Measurements from ENCODE around the gene ZNF611.
"Not testable (repeated sequence)": the region's sequence is repeated elsewhere in the genome, so short reads cannot be mapped to it uniquely, and the experiment has no call there.

Gene ZNF611

DNA sequence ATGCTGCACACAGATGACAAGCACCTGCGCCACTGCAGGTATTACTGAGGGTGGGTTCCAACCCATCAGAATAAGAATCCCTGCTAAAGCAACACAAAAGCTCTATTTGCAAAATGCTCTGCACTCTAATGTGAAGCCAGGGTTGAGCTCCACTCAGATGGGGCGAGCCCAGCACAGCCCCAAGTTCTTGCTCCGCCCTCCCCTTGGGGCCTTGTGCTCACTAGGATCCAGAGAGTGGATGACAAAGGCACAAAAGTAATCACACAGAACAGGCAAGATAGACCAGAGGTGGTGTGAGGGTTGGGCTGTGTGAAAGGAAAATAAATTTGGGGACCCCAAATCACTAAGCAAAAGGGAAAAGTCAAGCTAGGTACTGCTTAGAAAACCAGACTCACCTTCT is 8.2 kb upstream of the ZNF611 start:
- Histone ChIP-seq H3K4me3 (ENCODE audit: low read depth, low read length) (no peak overlapping the region), H3K36me3 (replicated peaks) (no peaks in the 10 kb centered on the region), H3K27me3 (replicated peaks) (no peaks in the 10 kb centered on the region), H3K27ac (no peak overlapping the region)
- TF ChIP-seq, protein P1, sequence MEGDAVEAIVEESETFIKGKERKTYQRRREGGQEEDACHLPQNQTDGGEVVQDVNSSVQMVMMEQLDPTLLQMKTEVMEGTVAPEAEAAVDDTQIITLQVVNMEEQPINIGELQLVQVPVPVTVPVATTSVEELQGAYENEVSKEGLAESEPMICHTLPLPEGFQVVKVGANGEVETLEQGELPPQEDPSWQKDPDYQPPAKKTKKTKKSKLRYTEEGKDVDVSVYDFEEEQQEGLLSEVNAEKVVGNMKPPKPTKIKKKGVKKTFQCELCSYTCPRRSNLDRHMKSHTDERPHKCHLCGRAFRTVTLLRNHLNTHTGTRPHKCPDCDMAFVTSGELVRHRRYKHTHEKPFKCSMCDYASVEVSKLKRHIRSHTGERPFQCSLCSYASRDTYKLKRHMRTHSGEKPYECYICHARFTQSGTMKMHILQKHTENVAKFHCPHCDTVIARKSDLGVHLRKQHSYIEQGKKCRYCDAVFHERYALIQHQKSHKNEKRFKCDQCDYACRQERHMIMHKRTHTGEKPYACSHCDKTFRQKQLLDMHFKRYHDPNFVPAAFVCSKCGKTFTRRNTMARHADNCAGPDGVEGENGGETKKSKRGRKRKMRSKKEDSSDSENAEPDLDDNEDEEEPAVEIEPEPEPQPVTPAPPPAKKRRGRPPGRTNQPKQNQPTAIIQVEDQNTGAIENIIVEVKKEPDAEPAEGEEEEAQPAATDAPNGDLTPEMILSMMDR (IDR thresholded peaks at IDR 0.05; ENCODE audit: low read depth, low read length, missing control alignments): no peak
- no peak for DNase-seq
- in situ Hi-C loops (cut with HindIII; ENCODE audit: low pct_ligation_motif_present, low sequenced_read_pairs): no loop called here

DNA sequence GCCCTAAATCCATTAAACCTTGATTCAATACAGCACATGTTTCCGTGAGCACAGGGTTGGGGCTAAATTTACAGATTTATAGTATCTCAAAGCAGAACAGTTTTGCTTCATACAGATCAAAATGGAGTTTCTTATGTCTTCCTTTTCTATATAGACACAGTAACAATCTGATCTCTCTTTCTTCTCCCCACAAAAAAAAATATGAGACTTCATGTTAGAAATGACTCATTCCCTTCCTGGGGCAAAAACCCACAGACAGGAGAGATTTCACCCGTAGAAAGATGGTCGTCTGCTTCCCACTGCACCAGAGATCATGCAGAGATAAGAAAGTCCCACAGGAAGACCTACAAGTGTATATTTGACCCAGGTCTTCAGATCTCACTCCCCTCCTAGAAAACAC is 7.7 kb upstream of the ZNF611 start:
- Histone ChIP-seq H3K27me3 (replicated peaks) (no peaks in the 10 kb centered on the region), H3K36me3 (replicated peaks) (no peaks in the 10 kb centered on the region), H3K4me3 (ENCODE audit: low read depth, low read length) (no peak overlapping the region), H3K27ac (no peak overlapping the region)
- in situ Hi-C loops (cut with HindIII; ENCODE audit: low pct_ligation_motif_present, low sequenced_read_pairs): no loop called here
- no peak for DNase-seq
- TF ChIP-seq, protein P1 (IDR thresholded peaks at IDR 0.05; ENCODE audit: low read depth, low read length, missing control alignments): no peak

DNA sequence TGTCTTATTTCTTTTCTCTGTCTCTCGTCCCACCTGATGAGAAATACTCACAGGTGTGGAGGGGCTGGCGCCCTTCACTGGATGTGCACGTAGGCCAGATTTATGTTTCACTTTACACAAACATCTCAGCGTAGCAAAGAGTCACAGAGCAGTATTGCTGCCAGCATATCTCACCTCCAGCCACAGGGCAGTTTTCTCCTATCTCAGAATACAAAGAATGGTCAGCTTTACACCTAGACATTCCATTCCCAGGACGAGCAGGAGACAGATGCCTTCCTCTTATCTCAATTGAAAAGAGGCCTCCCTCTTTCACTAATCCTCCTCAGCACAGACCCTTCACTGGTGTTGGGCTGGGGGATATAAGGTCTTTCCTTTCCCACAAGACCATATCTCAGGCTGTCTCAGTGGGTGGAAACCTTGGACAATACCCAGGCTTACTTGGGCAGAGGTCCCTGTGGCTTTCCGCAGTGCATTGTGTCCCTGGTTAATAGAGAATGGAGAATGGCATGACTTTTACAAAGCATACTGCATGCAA is 7.2 kb upstream of the ZNF611 start:
- H3K4me3 ChIP-seq (ENCODE audit: low read depth, low read length): no peak overlapping the region
- TF ChIP-seq, protein P1 (IDR thresholded peaks at IDR 0.05; ENCODE audit: low read depth, low read length, missing control alignments): no peak
- H3K27me3 ChIP-seq (replicated peaks): no peaks in the 10 kb centered on the region
- in situ Hi-C loops (cut with HindIII; ENCODE audit: low pct_ligation_motif_present, low sequenced_read_pairs): no loop called here
- H3K27ac ChIP-seq: no peak overlapping the region
- no peaks in the 10 kb centered on the region for H3K36me3 ChIP-seq (replicated peaks)
- DNase-seq: no peak

DNA sequence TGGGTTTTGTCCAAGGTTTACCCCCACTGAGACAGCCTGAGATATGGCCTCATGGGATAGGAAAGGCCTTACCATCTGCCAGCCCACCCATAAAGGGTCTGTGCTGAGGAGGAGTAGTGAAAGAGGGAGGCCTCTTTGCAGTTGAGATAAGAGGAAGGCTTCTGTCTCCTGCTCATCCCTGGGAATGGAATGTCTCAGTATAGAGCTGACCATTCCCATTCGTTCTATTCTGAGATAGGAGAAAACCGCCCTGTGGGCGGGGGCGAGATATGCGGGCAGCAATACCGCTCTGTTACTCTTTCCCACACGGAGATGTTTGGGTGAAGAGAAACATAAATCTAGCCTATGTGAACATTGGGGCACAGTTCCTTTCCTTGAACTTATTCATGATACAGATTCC is 6.5 kb upstream of the ZNF611 start:
- H3K27ac ChIP-seq; H3K4me3 ChIP-seq (ENCODE audit: low read depth, low read length); in situ Hi-C loops (cut with HindIII; ENCODE audit: low pct_ligation_motif_present, low sequenced_read_pairs); H3K27me3 ChIP-seq (replicated peaks); H3K36me3 ChIP-seq (replicated peaks); DNase-seq: not testable (repeated sequence)

DNA sequence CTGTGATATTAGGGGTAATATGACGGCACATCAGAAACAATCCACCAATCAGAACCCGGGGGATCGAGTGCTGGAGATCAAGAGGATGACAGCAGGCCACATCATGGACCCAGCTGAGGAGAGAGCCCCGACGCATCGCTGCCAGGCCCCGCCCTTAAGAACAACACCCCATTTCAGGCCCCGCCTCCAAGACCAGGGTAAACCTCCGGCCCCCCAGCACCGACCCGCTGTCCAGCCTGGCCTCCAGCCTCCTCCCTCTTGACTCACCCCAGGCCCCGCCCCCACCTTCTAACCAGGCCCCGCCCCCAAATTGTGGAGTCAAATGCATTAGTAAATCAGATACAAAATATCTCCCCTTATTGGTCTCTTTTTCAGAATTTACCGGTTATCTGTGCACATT is 4.7 kb upstream of the ZNF611 start:
- H3K27ac ChIP-seq: no peak overlapping the region
- H3K36me3 ChIP-seq (replicated peaks): no peaks in the 10 kb centered on the region
- TF ChIP-seq, protein P1 (IDR thresholded peaks at IDR 0.05; ENCODE audit: low read depth, low read length, missing control alignments): no peak
- DNase-seq: no peak
- in situ Hi-C loops (cut with HindIII; ENCODE audit: low pct_ligation_motif_present, low sequenced_read_pairs): no loop called here
- H3K4me3 ChIP-seq (ENCODE audit: low read depth, low read length): no peak overlapping the region
- H3K27me3 ChIP-seq (replicated peaks): no peaks in the 10 kb centered on the region

DNA sequence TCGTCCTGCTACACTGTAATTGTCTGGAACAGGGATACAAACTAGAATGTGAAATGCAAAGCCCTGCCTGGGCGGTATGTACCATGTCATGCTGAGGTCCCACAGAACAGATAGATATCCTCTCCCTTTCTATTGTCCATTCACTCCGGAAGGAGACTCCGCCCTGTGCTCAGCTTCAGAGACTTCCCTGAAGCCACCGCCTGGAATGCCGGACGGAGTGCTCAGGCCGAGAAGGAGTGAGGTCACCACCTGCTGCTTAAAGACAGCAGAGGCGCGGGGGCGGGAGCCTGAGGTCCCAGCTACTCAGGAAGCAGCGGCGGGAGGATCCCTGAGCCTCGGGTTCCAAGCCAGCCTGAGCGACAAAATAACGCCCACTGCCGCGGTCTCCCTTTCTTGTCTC is 890 bp upstream of the ZNF611 start:
- H3K4me3 ChIP-seq (ENCODE audit: low read depth, low read length): no peak overlapping the region
- H3K27ac ChIP-seq: peak overlapping the region; percentile 2
- TF ChIP-seq, protein P1 (IDR thresholded peaks at IDR 0.05; ENCODE audit: low read depth, low read length, missing control alignments): no peak
- no peaks in the 10 kb centered on the region for H3K27me3 ChIP-seq (replicated peaks)
- in situ Hi-C loops (cut with HindIII; ENCODE audit: low pct_ligation_motif_present, low sequenced_read_pairs): no loop called here
- DNase-seq: peak; percentile 39
- H3K36me3 ChIP-seq (replicated peaks): no peaks in the 10 kb centered on the region
